Inflammatory macrophage treated with lipopolysaccharide for 4 hours (primary cell): Measurements from ENCODE around the gene DPP10.
"Not testable (repeated sequence)": the region's sequence is repeated elsewhere in the genome, so short reads cannot be mapped to it uniquely, and the experiment has no call there.

Experiments
- DNase-seq: peaks from one replicate; pipeline ENCODE4 v3.0.0-alpha.2; 2020

Gene DPP10

GRCh38 chr2:114517580-114517979 lies 75.1 kb downstream of the DPP10 start:
- no peak for DNase-seq

DNA sequence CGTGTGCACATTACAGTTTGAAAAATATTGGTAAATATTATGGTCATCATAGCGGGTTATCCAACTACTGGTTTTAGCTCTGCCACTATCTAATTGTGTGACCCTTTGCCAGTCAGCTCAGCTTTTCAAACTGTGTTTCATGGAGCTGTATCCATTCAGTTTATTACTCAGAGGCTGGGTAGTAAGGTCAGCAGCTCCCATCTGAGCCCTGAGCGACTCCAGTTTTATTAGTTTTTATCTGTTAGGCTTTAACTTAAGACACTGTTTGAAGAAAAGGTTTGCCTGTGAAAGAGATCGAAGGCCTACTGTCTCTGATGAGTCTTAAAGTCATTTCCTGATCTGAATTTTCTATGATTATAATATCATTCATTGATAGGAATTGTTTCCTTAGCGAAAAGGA lies 76.3 kb downstream of the DPP10 start:
- DNase-seq: no peak

DNA sequence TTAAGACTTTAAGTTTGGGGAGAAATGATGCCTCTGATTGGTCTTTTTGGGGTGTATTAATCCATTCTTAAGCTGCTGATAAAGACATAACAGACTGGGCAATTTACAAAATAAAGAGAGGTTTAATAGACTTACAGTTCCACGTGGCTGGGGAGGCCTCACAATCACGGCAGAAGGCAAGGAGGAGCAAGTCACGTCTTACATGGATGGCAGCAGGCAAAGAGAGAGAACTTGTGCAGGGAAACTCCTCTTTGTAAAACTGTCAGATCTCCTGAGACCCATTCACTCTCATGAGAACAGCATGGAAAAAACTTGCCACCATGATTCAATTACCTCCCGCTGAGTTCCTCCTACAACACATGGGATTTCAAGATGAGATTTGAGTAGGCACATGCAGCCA lies 80.2 kb downstream of the DPP10 start:
- not testable (repeated sequence) for DNase-seq

- no peak for DNase-seq
Observed at GRCh38 chr2:114525955-114526354, 83.5 kb downstream of the DPP10 start.

DNA sequence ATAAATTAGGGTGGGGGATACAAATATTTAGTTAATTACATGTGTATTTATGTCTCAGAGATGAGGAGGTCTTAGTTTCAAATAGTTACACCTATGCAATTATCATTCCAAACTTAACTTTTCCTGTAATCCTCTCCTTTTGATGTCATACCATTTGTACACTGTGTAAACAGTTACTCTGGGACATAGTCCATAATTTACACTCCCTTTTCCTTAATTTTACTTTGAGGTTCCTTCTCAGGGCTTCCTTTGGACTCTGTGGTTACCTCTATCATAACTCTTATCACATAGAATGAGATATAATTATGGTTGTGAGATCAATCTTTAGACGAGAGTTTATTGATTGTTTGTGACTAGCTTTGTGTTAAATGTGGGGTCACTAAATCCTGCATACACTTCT lies 84.4 kb downstream of the DPP10 start:
- no peak for DNase-seq

- DNase-seq: no peak
Observed at GRCh38 chr2:114527330-114527983, 85.0 kb downstream of the DPP10 start.

DNA sequence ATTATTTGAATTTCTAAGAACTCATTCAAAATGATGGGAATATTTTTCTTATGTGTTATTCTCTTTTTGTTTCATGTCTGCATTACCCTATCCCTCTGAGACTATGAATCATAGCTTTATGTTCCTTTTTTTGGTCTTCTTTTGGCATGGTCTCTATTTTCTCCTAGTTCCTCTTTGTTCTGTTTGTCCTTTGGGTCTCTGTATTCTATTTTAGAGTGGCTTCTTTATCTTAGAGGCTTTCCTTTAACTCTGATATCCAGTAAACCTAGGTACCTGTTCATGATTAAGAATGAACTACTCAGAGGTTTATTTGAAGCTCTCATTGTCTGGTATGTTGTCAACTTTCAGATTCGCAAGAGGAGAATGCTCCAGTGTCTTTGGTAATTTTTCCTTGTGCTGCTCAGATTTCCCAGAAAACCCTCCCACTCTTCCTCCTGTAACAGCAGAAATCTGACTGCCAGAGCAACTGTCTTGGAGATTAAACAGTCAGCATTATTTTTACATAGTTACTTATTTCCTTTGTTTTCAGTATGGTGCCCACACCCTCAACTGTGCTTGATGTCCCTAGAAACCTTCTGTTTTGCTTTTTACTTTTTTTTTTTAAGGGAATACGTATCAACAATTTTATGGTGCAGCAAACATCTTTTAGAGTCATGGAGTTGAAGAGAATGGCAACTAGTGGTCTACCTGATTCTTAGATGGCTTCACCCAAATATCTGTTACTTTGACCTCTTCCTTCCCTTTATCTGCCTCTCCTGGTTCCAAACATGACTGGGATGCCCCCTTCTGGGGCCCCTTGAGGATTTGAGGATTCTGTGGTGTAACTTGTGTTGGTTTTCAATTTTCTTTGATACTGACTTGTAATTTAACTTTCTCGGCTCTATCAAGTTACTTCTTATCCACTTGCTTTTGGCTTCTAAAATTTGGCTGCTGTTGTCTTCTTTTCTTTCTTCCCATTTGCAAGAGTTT lies 92.0 kb downstream of the DPP10 start:
- DNase-seq: peak; percentile 61

GRCh38 chr2:114537777-114538176 lies 95.3 kb downstream of the DPP10 start:
- DNase-seq: no peak

DNA sequence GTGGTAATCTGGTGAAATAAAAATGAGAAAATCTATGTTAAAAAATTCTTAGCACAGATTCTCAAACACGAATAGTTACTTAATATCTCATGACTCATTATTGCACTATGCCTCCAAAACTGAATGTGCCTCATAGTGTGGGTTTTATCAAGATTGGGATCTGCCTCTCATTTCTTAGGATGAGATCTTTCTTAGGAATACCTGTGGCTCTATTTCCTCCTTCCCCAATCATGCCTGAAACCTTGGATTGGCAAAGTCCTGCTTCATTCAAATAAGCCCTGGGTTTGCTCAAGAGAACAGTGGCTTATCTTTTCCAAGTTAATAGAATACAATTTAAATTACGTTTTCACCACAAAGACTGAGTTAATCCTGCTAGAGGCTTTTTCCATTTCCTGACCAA lies 100.3 kb downstream of the DPP10 start:
- DNase-seq: no peak

DNA sequence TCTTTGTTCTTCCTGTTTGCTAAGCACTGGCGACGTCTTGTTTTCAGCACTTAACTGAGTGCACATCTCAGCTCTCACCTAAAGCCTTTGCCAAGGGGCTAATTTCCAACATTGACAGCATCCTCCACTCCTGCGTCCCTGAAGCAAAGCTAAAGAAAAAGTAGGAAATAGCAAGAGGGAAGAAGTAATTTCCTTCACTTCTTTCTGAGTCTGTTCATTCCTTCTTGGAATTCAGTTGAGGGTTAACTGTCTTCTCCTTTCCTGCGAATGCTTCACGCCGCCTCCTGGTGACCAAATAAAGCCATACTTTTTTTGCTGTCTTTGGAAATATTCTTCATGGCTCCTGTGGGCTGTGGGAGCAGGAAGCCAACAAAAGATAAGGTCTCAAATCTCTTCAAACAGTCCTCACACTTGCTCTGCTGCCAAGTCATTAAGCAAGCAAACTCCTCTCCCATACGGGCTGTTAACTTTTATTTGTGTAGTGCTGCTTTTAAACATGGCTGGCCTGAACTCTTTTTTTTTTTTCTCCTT lies 100.9 kb downstream of the DPP10 start:
- no peak for DNase-seq

DNA sequence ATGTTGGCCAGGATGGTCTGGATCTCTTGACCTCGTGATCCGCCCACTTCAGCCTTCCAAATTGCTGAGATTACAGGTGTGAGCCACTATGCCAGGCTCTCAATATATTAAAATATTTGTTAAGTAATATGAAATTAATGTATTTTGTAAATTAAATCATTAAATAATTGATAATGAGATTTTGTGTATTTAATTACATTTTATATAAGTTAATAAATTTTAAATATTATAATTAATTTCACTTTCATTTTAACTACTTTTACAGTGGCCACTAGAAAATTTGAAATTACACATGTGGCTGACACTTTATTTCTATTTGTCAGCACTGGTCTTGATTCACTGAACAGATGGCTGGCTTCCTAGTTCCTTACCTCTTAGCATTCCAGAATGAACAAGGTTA lies 102.6 kb downstream of the DPP10 start:
- DNase-seq: no peak

DNA sequence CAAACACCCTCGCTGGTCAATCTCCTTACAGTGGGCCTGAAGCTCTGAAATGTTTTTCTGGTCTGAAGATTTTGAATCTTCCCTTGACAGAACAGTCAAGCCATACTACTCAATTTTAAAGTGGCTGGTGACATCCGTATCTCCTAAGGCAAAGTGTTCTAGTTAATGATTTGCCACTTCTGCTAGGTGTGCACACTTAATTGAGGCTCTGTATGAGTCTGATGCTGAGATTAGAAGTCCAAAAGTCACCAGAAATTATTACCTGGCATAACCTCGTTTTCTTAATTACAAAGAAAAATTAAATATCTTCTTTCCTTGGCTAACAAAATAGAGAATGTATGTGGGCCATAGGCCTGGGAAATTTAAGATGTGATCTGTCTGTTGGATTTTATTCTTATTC lies 104.1 kb downstream of the DPP10 start:
- DNase-seq: no peak

- no peak for DNase-seq
Observed at GRCh38 chr2:114548151-114548550, 105.7 kb downstream of the DPP10 start.

GRCh38 chr2:114550364-114550763 lies 107.9 kb downstream of the DPP10 start:
- no peak for DNase-seq

- DNase-seq: peak; percentile 48
Observed at GRCh38 chr2:114550895-114551793, 108.7 kb downstream of the DPP10 start.

DNA sequence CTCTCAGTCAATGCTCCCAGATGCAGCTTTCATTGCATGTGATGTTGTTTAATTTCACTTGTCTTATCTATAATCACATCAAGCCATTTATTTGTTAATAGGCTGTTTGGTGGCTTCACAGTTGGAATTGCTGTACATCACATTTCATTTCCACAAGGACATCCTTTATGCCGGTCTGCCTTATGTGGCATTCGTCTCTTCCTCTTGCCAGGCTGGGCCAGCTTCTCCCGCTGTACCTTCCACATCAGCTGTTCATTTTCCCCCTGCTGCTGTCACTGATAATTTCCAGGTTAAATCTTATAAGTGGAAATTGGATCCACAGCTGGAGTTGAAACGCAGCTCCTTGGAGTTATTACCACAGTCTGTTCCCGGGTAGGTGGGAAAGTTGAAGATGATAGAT lies 110.6 kb downstream of the DPP10 start:
- DNase-seq: no peak

DNA sequence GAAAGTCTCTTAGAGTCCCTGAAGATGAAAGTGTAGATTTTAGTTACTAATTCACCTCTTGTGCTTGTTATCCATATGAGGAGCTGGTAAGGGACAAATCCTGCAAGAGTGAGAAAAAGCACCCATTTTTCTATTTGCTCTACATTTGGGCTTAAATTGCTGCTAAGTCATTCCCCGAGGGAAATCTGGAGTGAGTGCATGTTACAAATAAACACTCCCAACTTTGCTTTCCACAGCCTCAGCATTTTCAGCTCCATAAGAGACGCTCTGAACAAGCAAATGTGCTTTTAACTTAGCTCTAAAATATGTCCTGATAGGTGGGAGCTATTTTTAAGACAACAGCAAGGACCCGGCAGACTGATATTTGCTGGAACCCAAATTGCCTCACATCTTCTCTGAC lies 126.7 kb downstream of the DPP10 start:
- no peak for DNase-seq

DNA sequence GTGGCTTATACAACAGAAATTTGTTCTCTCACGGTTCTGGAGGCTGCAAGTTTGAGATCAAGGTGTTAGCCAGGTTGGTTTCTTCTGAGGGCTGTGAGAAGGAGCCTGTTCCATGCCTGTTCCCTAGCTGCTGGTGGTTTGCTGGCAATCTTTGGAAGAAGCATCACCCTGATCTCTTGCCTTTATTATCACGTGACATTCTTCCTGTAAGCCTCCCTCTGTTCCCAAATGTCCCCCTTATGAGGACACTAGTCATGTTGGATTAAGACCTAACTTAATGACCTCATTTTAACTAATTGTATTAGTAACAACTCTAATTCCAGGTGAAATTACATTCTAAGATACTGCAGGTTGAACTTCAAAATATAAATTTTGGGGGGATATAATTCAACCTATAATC lies 135.2 kb downstream of the DPP10 start:
- DNase-seq: no peak

- no peak for DNase-seq
Observed at GRCh38 chr2:114579542-114579941, 137.1 kb downstream of the DPP10 start.

DNA sequence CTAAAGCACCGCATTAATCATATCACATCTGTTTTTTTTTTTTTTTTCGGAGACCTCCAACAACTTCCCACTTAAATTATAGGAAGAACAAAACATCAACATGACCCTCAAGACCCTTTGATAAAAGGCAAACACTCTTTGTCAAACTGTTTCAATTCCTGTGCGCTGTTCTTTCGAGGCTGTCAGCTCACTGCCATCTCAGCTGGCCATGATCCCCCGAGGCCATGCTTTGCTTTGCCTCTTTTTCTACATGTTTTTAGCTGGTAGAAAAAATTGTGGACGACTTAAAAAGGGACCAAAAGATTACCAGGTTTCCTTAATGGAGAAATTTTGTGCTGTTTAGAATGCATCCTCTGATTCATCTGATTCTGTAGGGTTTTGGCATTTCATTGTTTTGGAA lies 138.2 kb downstream of the DPP10 start:
- no peak for DNase-seq

DNA sequence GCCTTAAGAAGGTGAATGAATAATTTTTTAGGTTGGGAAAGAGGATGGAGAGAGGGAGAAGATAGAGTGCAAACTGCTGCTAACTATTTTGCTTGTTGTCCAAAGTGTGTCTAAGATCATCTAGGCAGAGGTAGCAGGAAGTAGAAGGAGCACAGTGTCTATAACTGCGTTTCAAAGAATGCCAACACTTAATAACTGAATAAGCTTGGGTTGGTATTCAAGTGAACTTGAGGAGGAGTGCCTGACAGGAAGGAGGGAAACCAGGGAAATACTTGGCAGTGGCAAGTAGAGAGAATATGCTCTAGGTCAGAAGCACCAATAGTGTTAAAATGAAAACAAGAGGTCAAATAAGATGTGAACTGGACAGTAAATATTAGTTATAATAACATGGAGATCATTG lies 155.9 kb downstream of the DPP10 start:
- no peak for DNase-seq

GRCh38 chr2:114609203-114609602 lies 166.8 kb downstream of the DPP10 start:
- DNase-seq: no peak

- no peak for DNase-seq
Observed at GRCh38 chr2:114609801-114610200, 167.4 kb downstream of the DPP10 start.
